Measurements from ENCODE around the gene SMKR1.

SMKR1 gene

GRCh38 chr7:129499999-129500398, 2.3 kb upstream of the SMKR1 start:
- no peak overlapping the region for H3K27ac ChIP-seq (ENCODE audit: low read length)
- H3K79me2 ChIP-seq (ENCODE audit: insufficient read depth, low read length), result no peaks in the 10 kb centered on the region
- no peaks in the 10 kb centered on the region for H4K20me1 ChIP-seq (ENCODE audit: insufficient read depth, low read length)
- DNase-seq, result no peak
- ATAC-seq (ENCODE audit: insufficient read depth, low read depth), result no peak
- no peaks in the 10 kb centered on the region for H3K36me3 ChIP-seq (ENCODE audit: insufficient read depth, low read length)
- H3K9ac ChIP-seq (ENCODE audit: low read depth, low read length), result no peak overlapping the region
- TF ChIP-seq EZH2 (IDR thresholded peaks at IDR 0.05; ENCODE audit: borderline replicate concordance, low read depth, low read length, severe bottlenecking) (no peak), CTCF (IDR thresholded peaks at IDR 0.05; ENCODE audit: borderline replicate concordance, extremely low read depth, low read length, poor library complexity, severe bottlenecking) (no peak)
- H3K4me3 ChIP-seq (ENCODE audit: low read depth in 1 of 2, low read length in 2 of 2), result no peak overlapping the region
- H3K27me3 ChIP-seq (ENCODE audit: insufficient read depth, low read length, poor library complexity), result no peaks in the 10 kb centered on the region
- H3K9me3 ChIP-seq (ENCODE audit: insufficient read depth, low read length, severe bottlenecking), result no peaks in the 10 kb centered on the region
- H3K4me2 ChIP-seq (ENCODE audit: insufficient read depth, low read length), result no peak overlapping the region
- no peak overlapping the region for H2AFZ ChIP-seq (ENCODE audit: low read depth, low read length)
- H3K4me1 ChIP-seq (ENCODE audit: insufficient read depth, low read length), result peaks cover 18% of the 10 kb centered on the region

- H3K27me3 ChIP-seq (ENCODE audit: insufficient read depth, low read length, poor library complexity), result no peaks in the 10 kb centered on the region
- no peaks in the 10 kb centered on the region for H3K36me3 ChIP-seq (ENCODE audit: insufficient read depth, low read length)
- ATAC-seq (ENCODE audit: insufficient read depth, low read depth) (no peak), DNase-seq (no peak)
- no peaks in the 10 kb centered on the region for H3K9me3 ChIP-seq (ENCODE audit: insufficient read depth, low read length, severe bottlenecking)
- TF ChIP-seq EZH2 (IDR thresholded peaks at IDR 0.05; ENCODE audit: borderline replicate concordance, low read depth, low read length, severe bottlenecking) (no peak), CTCF (IDR thresholded peaks at IDR 0.05; ENCODE audit: borderline replicate concordance, extremely low read depth, low read length, poor library complexity, severe bottlenecking) (no peak)
- H3K4me2 ChIP-seq (ENCODE audit: insufficient read depth, low read length), result peak overlapping the region; percentile 96
- H3K79me2 ChIP-seq (ENCODE audit: insufficient read depth, low read length), result no peaks in the 10 kb centered on the region
- no peak overlapping the region for H3K27ac ChIP-seq (ENCODE audit: low read length)
- peak overlapping the region; percentile 67 for H2AFZ ChIP-seq (ENCODE audit: low read depth, low read length)
- no peaks in the 10 kb centered on the region for H4K20me1 ChIP-seq (ENCODE audit: insufficient read depth, low read length)
- H3K9ac ChIP-seq (ENCODE audit: low read depth, low read length), result peak overlapping the region; percentile 53
- peaks cover 18% of the 10 kb centered on the region for H3K4me1 ChIP-seq (ENCODE audit: insufficient read depth, low read length)
- H3K4me3 ChIP-seq (ENCODE audit: low read depth in 1 of 2, low read length in 2 of 2), result peak overlapping the region in 1 of 2 experiments; percentile 65; a peak in 2 of 4 replicates
Measured at GRCh38 chr7:129502708-129503685, 666 bp downstream of the SMKR1 start.

- peaks cover 18% of the 10 kb centered on the region for H3K4me1 ChIP-seq (ENCODE audit: insufficient read depth, low read length)
- H3K4me2 ChIP-seq (ENCODE audit: insufficient read depth, low read length), result no peak overlapping the region
- no peak overlapping the region for H3K27ac ChIP-seq (ENCODE audit: low read length)
- TF ChIP-seq CTCF (IDR thresholded peaks at IDR 0.05; ENCODE audit: borderline replicate concordance, extremely low read depth, low read length, poor library complexity, severe bottlenecking) (no peak), EZH2 (IDR thresholded peaks at IDR 0.05; ENCODE audit: borderline replicate concordance, low read depth, low read length, severe bottlenecking) (no peak)
- H2AFZ ChIP-seq (ENCODE audit: low read depth, low read length), result no peak overlapping the region
- no peak for DNase-seq
- no peaks in the 10 kb centered on the region for H3K79me2 ChIP-seq (ENCODE audit: insufficient read depth, low read length)
- no peak for ATAC-seq (ENCODE audit: insufficient read depth, low read depth)
- H4K20me1 ChIP-seq (ENCODE audit: insufficient read depth, low read length), result no peaks in the 10 kb centered on the region
- H3K9me3 ChIP-seq (ENCODE audit: insufficient read depth, low read length, severe bottlenecking), result no peaks in the 10 kb centered on the region
- H3K27me3 ChIP-seq (ENCODE audit: insufficient read depth, low read length, poor library complexity), result no peaks in the 10 kb centered on the region
- no peaks in the 10 kb centered on the region for H3K36me3 ChIP-seq (ENCODE audit: insufficient read depth, low read length)
- H3K4me3 ChIP-seq (ENCODE audit: low read depth in 1 of 2, low read length in 2 of 2), result no peak overlapping the region
- H3K9ac ChIP-seq (ENCODE audit: low read depth, low read length), result no peak overlapping the region
Measured at GRCh38 chr7:129503725-129504124, 1.4 kb downstream of the SMKR1 start.

Measured in DND-41 (cell line).